IPS-18c (cell line): ENCODE results near the gene DYRK2.

ENCODE experiments used
- H3K4me3 ChIP-seq: 2 replicates; pipeline ENCODE4 v1.7.0; 2013; ENCODE audit warnings: low read depth, mild to moderate bottlenecking, low read length, moderate library complexity; ENCODE audit not compliant: insufficient read depth
- H3K9me3 ChIP-seq: one replicate; pipeline ENCODE4 v1.6.1; 2013; ENCODE audit warnings: mild to moderate bottlenecking, low read length, moderate library complexity; ENCODE audit not compliant: control insufficient read depth, insufficient read depth

The DYRK2 gene

DNA sequence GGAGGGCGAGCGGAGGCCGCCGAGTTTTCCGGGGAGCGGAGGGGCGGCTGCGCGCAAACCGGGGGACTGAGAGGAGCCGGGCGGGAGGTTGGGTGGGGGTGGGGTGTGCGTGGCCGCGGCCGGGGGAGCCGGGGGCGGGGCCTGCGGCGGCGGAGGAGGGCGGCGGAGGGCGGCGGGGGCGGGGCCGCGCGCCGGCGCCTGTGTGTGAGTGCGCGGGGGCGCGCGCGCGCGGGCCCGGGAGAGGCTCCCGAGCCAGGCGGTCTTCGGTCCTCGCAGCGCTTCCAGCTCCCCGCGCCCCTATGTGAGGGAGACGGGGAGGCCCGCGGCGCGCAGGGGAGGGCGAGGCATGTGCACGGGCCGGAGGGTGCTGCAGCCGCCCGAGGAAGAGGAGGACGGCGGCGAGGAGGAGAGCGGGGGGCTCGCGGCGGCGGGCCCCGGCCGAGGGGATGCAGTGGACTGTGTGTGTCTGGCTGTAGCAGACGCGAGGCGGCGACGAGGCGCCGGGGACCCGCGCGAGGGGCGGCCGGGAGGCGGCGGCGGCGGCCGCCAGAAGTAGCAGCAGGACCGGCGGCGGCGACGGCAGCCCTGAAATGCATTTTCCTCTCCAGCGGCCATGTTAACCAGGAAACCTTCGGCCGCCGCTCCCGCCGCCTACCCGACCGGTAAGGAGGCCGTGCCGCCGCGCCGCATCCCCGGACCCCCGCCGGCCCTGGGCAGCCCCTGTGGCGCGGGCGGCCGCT, at the start of gene DYRK2:
TSS of gene DYRK2 (plus strand) at position 225 of the 740 bp plus-strand sequence. CDS start at position 614, 389 bp downstream.
- peak within 1 kb of the TSS; percentile 86 for H3K4me3 ChIP-seq
- no peaks in the 10 kb centered on the region for H3K9me3 ChIP-seq

DNA sequence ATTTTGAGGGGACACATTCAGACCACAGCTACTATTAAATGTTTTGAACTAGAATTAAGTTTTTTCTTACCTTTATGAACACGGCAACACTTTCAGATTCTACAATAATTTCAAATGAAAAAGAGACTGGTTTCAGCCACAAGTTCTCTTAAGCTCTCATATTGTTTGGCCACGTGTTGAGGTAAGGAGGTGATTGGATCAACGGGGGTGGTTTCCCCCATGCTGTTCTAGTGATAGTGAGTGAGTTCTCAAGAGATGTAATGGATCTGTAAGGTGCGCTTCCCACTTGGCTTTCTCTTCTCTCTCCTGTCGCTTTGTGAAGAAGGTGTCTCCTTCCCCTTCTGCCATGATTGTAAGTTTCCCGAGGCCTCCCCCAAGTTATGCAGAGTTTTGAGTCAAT, 48.9 kb upstream of the DYRK2 start:
- no peaks in the 10 kb centered on the region for H3K9me3 ChIP-seq
- no peak overlapping the region for H3K4me3 ChIP-seq

- H3K4me3 ChIP-seq = no peak overlapping the region
- H3K9me3 ChIP-seq = no peaks in the 10 kb centered on the region
These were observed 47.4 kb upstream of the DYRK2 start for GRCh38 chr12:67601126-67601525.

DNA sequence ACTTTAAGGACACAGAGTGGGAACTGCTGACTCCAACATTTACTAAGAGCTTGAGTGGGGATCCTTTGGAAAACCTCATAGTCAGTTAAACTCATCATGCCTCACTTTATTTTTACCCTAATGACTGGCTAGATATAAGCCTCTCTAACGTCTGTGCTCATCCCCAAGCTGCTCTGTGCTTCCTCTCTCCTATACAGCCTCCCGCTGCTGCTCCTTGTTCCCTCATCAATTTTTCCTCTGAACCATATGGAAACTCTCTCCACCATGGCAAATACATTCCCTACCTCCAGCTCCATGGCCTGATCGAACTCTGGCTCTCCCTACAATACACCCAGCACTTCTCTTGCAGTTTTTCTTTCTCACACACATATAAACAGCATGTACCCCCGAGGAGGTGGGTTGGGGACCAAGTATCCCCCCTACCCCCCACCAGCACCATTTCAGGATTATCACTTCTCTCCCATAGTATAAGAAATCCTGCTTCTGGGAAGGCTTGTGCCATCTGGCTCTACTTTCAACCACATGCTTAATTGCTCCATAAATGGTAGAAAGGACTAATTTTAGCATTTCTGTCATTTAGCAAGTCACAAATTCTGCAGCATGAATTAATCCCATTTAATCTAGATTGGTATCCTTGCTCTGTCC, 39.2 kb upstream of the DYRK2 start:
- Histone ChIP-seq H3K4me3 (no peak overlapping the region), H3K9me3 (no peaks in the 10 kb centered on the region)

DNA sequence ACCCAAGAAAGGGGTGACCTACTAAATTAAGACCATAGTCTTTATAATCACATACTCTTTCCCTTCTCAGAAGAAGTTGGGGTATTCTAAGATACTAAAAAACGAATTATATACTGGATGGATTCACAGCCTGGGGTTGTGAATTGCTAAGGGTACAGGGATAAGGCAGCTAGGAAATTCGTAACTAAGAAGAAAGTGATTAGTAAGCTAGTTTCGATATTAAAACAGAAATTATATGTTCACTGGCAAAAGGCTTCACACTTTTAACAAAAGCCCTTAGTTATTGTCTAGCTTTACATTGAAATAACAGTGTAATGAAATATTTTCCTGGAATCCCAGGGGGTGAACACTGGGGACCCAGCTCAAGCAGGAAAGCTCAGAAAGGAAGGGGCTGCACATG, 35.5 kb upstream of the DYRK2 start:
- Histone ChIP-seq H3K9me3 (no peaks in the 10 kb centered on the region), H3K4me3 (no peak overlapping the region)

GRCh38 chr12:67617629-67618028, 30.9 kb upstream of the DYRK2 start:
- Histone ChIP-seq H3K4me3 (no peak overlapping the region), H3K9me3 (no peaks in the 10 kb centered on the region)

- H3K4me3 ChIP-seq = no peak overlapping the region
- H3K9me3 ChIP-seq = no peaks in the 10 kb centered on the region
These were observed 30.2 kb upstream of the DYRK2 start for GRCh38 chr12:67618303-67618702.

GRCh38 chr12:67621112-67621511, 27.4 kb upstream of the DYRK2 start:
- Histone ChIP-seq H3K4me3 (no peak overlapping the region), H3K9me3 (no peaks in the 10 kb centered on the region)

DNA sequence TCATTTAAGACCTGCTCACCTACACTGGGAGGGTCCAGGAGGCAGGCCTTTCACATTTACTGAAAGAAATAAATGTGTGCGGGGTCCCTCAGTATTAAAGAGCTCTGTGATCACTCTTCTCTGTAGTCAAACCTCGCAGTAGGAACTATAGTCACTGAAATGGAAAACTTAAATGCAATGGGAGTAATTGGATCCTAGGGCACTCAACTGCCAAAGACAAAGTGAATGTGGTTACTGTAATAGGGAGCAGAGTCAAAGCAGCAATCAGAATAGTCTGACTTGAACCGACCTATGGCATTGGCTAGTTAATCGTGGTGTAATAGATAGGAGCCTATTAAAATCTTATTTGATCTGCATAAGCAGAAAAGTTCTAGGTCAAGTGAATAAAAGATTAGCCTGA, 26.6 kb upstream of the DYRK2 start:
- H3K9me3 ChIP-seq = no peaks in the 10 kb centered on the region

GRCh38 chr12:67623259-67623658, 25.3 kb upstream of the DYRK2 start:
- Histone ChIP-seq H3K4me3 (no peak overlapping the region), H3K9me3 (no peaks in the 10 kb centered on the region)

More for the DNA sequence above, 26.6 kb upstream of the DYRK2 start:
- H3K4me3 ChIP-seq = no peak overlapping the region

DNA sequence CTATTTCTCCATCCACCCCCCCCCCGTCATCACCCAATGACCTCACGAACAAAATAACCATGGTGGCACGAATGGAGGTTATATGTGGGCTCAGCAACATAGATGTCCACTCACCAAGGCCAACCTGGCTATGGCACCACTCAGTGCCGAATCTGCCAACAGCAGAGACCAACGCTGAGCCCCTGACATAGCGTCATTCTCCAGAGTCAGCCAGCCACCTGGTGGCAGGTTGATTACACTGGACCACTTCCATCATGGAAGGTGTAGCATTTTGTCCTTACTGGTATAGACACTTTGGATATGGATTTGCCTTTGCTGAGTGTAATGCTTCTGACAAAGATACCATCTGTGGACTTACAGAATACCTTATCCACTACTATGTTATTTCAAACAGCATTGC, 24.2 kb upstream of the DYRK2 start:
- H3K9me3 ChIP-seq = no peaks in the 10 kb centered on the region
- no peak overlapping the region for H3K4me3 ChIP-seq

- Histone ChIP-seq H3K4me3 (no peak overlapping the region), H3K9me3 (no peaks in the 10 kb centered on the region)
These were observed 23.5 kb upstream of the DYRK2 start for GRCh38 chr12:67625004-67625403.

DNA sequence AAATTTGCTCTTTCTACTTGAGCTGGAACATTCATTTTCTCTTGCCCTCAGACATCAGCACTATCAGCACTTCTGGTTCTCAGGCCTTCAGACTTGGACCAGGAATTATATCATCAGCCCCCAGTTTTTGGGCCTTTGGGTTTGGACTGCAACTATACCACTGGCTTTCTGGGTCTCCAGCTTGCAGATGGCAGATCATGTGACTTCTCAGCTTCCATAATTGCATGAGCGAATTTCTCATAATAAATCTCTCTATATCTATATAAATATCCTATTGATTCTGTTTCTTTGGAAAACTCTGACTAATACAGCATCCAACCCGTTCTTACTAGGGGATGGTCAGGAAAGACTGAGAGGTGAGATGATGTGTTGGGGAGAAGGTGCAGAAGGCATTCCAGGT, 22.4 kb upstream of the DYRK2 start:
- Histone ChIP-seq H3K9me3 (no peaks in the 10 kb centered on the region), H3K4me3 (no peak overlapping the region)

DNA sequence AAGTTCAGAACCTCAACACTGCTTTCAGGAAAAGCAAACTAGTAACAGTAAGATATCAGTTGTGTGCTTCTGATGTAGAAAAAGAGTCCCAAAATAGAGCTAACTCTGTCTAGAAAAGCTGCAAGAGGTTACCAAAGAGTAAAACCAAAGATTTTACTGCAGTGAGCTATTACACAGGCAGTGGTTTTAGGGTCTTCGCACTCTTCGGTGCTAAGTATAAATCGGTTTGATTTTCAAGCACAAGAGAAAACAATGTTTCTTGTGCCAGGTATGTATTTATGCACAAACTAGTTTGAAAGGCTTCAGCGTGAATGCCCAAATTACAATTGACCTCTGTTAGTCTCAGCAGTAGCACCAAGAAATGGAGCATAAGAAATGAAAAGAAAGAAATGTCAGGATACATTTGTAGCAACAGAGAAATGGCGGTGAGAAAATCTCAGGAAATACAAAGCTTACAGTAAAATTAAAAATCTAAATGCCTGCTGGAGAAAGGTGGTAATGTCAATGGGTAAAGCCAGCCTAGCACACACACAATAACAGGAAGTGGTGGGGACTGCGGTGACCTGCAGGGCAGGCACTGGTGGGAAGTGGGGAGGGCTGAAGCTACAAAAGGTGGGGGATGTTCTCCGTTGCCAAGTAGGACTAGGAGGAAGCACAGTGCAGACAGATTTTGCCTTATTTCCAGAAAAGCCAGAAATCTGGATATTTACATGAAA, 18.0 kb upstream of the DYRK2 start:
- Histone ChIP-seq H3K9me3 (no peaks in the 10 kb centered on the region), H3K4me3 (no peak overlapping the region)

DNA sequence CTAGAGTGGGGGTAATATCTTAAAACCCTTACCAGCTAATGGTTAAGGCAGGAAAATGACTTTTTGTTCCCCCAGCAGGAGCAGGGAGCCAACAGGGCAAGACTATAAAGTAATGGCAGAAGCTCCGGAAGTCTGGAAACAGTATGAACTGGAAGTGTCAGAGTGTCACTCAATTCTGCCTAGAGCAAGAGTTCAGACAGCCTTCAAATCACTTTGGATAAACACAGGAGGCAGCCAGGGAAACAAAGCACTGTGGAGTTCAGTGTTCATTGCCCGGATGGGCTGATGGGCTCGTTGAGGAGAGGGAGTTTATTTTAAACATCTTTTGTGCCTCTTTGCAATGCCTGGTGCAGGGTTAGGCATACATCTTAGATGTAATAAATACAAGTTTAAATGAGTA, 16.5 kb upstream of the DYRK2 start:
- Histone ChIP-seq H3K4me3 (no peak overlapping the region), H3K9me3 (no peaks in the 10 kb centered on the region)

DNA sequence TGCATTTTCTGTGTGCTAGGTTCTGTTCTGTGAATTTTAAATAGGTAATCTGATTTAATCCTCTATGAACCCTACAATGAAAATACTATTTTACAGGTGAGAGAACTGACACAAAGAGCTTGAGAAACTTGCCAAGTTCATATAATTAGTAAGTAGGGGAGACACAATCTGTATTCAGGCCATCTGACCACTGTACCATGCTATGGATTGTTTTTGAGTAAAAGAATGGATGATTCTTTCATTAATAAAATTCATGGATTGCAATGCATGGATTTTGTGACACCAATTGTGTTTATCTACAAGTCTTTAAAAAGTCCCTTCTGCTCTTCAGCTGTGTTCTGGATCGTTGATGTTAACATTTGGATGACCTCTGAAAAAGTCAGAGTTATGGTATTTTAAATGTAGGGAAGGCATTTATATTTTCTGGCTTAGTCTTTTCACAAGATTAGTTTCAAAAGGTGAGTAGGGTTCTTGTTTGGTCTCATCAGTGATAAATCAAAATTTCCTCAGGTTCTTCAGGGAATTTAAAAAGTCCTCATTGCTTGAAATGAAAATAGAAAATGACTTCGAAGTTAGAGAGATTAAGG, 15.4 kb upstream of the DYRK2 start:
- H3K4me3 ChIP-seq = no peak overlapping the region
- no peaks in the 10 kb centered on the region for H3K9me3 ChIP-seq

- Histone ChIP-seq H3K4me3 (no peak overlapping the region), H3K9me3 (no peaks in the 10 kb centered on the region)
These were observed 14.8 kb upstream of the DYRK2 start for GRCh38 chr12:67633708-67634107.

DNA sequence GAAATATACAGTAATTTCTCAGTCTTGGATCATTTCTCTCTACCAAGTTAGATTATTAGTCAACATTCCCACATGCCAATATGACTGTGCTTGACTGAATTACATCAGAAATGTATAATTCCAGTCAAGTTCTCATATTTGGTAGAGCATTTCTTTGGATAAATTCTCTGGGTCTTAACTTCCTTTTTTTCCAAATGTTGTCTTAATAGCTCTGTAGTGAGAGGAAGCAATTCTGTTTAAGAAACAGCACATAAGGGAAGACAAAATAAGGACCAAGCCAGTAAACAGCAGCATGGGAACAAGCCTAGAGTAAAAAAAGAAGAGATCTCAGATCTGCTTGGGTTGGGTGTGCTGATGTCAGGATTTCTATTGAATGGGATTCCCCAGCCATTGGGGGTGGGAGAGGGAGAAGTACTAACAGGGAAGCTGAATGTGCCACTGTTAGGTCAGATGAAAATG, 14.2 kb upstream of the DYRK2 start:
- Histone ChIP-seq H3K4me3 (no peak overlapping the region), H3K9me3 (no peaks in the 10 kb centered on the region)
